Upper lobe of left lung (tissue), 6 donors: ENCODE measurements around the gene CENPV. TPM values are rescaled to one million over a fixed set of nuclear protein-coding genes. Genes with fewer than 3 reads are reported as not detected.

Source experiments
- ATAC-seq, 2 donors: fragments of 200-7000 bp; cut with Tn5 transposase; one replicate each; pipeline ENCODE4 v1.9.1; 2022; ENCODE audit warnings: mild to moderate bottlenecking in 2 of 2, moderate library complexity in 2 of 2; ENCODE audit not compliant: low FRiP score in 2 of 2
- DNase-seq, 2 donors: peaks; one replicate each; pipeline ENCODE4 v3.0.0-alpha.2; 2019 to 2020
- H3K27ac ChIP-seq, 4 donors: fragments of 200-600 bp; sonication (generic); one replicate each; pipeline ENCODE4 v1.5.1; 2016 to 2019
- H3K27me3 ChIP-seq, 4 donors: fragments of 200-600 bp; sonication (generic); one replicate each; pipeline ENCODE4 v1.5.1; 2017 to 2019
- H3K36me3 ChIP-seq, 4 donors: fragments of 200-600 bp; sonication (generic); one replicate each; pipeline ENCODE4 v1.5.1; 2016 to 2019
- H3K4me1 ChIP-seq, 4 donors: fragments of 200-600 bp; sonication (generic); one replicate each; pipeline ENCODE4 v1.5.1; 2018 to 2019
- H3K4me3 ChIP-seq, 4 donors: fragments of 200-600 bp; sonication (generic); one replicate each; pipeline ENCODE4 v1.5.1; 2017 to 2019; ENCODE audit warnings: mild to moderate bottlenecking in 2 of 4, moderate library complexity in 1 of 4
- H3K9me3 ChIP-seq, 4 donors: fragments of 200-600 bp; sonication (generic); one replicate each; pipeline ENCODE4 v1.5.1; 2018 to 2019
- EP300 ChIP-seq, 4 donors: sonication (generic); formaldehyde crosslinking; IDR thresholded peaks; one replicate each; pipeline ENCODE4 v1.5.1; 2017; ENCODE audit warnings: antibody characterized with exemption in 4 of 4, control low read depth in 2 of 4
- POLR2A ChIP-seq, 4 donors: fragments of 450-650 bp; IDR thresholded peaks; one replicate each; pipeline ENCODE4 v1.5.1; 2016 to 2017; ENCODE audit warnings: antibody characterized with exemption in 4 of 4, mild to moderate bottlenecking in 2 of 4
- POLR2AphosphoS5 ChIP-seq, 2 donors: sonication (generic); formaldehyde crosslinking; IDR thresholded peaks; one replicate each; pipeline ENCODE4 v1.5.1; 2017; ENCODE audit warnings: antibody characterized with exemption in 2 of 2
- WGBS, 2 donors: methylation state at CpG; one replicate each; pipeline ENCODE4 v1.1.5; 2017 to 2018; 5-methylcytosine and 5-hydroxymethylcytosine counted together
- total RNA-seq, 6 donors: library from RNA; depleted of rRNA in 4 of 6; stranded (reverse); fragments of >200 nt in 4 of 6; gene quantifications; one replicate each; pipeline versions ENCODE4 v1.1.0 to v1.2.1, GENCODE V29; 2016 to 2021
- TF ChIP-seq, protein P1 (sequence below), 6 experiments: fragments of 450-650 bp in 4 of 6; fragments of 200-600 bp in 2 of 6; sonication (generic) in 2 of 6; IDR thresholded peaks; one replicate each; pipeline ENCODE4 v1.5.1; 2016 to 2019; ENCODE audit warnings: antibody characterized with exemption in 6 of 6
- donor health status: DM: no; HTN: no; CAD: no; lungs with moderate emphysema.
- donor health status: DM: no; HTN: yes; CAD: no; lungs with severe emphysema.

The CENPV gene
- total RNA-seq, 6 donors from 2014 or later, result 3.4 to 30.4 (median 11.1) TPM

- H3K27me3 ChIP-seq, result no peaks in the 10 kb centered on the region
- peaks cover 11 to 18% (median 18%) of the 10 kb centered on the region in 4 donors for H3K4me1 ChIP-seq
- no peaks in the 10 kb centered on the region for H3K9me3 ChIP-seq
- ATAC-seq (peak; percentile 77 to 80), DNase-seq (peak in 1 of 2 donors; percentile 55)
- H3K27ac ChIP-seq, result peak overlapping the region; percentile 16 to 71 (median 28)
- H3K36me3 ChIP-seq, result no peaks in the 10 kb centered on the region
- WGBS, 2 donors, result 74 to 75% methylated on average over 16 of the region's 16 CpGs
- TF ChIP-seq EP300 (IDR thresholded peaks at IDR 0.05) (peak in 2 of 4 donors; percentile 45 to 78), POLR2AphosphoS5 (IDR thresholded peaks at IDR 0.05) (peak; percentile 51 to 70), POLR2A (IDR thresholded peaks at IDR 0.05) (peak in 1 of 4 donors; percentile 16)
- TF ChIP-seq, protein P1, sequence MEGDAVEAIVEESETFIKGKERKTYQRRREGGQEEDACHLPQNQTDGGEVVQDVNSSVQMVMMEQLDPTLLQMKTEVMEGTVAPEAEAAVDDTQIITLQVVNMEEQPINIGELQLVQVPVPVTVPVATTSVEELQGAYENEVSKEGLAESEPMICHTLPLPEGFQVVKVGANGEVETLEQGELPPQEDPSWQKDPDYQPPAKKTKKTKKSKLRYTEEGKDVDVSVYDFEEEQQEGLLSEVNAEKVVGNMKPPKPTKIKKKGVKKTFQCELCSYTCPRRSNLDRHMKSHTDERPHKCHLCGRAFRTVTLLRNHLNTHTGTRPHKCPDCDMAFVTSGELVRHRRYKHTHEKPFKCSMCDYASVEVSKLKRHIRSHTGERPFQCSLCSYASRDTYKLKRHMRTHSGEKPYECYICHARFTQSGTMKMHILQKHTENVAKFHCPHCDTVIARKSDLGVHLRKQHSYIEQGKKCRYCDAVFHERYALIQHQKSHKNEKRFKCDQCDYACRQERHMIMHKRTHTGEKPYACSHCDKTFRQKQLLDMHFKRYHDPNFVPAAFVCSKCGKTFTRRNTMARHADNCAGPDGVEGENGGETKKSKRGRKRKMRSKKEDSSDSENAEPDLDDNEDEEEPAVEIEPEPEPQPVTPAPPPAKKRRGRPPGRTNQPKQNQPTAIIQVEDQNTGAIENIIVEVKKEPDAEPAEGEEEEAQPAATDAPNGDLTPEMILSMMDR (IDR thresholded peaks at IDR 0.05), result no peak
- H3K4me3 ChIP-seq, result peak overlapping the region in 2 of 4 donors; percentile 4 to 17
These were observed 21.1 kb upstream of the CENPV start for GRCh38 chr17:16374146-16374938.

- TF ChIP-seq POLR2A (IDR thresholded peaks at IDR 0.05) (no peak), EP300 (IDR thresholded peaks at IDR 0.05) (peak in 2 of 4 donors; percentile 29 to 53), POLR2AphosphoS5 (IDR thresholded peaks at IDR 0.05) (peak in 1 of 2 donors; percentile 57)
- TF ChIP-seq, protein P1 (IDR thresholded peaks at IDR 0.05), result no peak
- Histone ChIP-seq H3K36me3 (no peaks in the 10 kb centered on the region), H3K4me1 (peaks cover 6 to 18% (median 14%) of the 10 kb centered on the region in 4 donors), H3K27ac (peak overlapping the region in 2 of 4 donors; percentile 51 to 68), H3K9me3 (no peaks in the 10 kb centered on the region), H3K27me3 (no peaks in the 10 kb centered on the region), H3K4me3 (no peak overlapping the region)
- ATAC-seq (no peak), DNase-seq (no peak)
- WGBS, 2 donors, result 52 to 63% methylated on average over 5 of the region's 5 CpGs
These were observed 18.5 kb upstream of the CENPV start for GRCh38 chr17:16371742-16372141.

DNA sequence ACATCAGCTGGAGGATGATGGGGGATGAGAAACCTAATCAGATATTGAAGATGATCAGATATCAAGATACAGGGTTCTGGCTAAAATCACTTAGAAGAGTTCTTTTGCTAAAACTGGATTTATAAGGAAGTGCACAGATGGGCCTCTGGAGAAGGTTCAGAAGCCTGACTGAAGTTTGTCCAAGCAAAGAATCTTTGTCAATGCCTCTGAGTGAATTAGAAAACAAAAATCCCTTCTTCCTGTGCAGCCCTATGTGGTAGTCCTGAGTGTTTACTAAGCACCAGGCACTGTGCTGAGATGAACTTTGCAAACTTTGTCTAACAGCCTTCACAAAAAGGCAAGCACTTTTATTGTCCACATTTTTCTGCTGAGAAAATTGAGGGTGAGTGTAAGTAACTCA lies 11.4 kb upstream of the CENPV start:
- Histone ChIP-seq H3K4me3 (no peak overlapping the region), H3K36me3 (no peaks in the 10 kb centered on the region), H3K27ac (peak overlapping the region in 2 of 4 donors; percentile 5 to 44), H3K4me1 (peaks cover 0 to 11% (median 9%) of the 10 kb centered on the region in 4 donors), H3K27me3 (no peaks in the 10 kb centered on the region), H3K9me3 (no peaks in the 10 kb centered on the region)
- no peak for TF ChIP-seq POLR2AphosphoS5 (IDR thresholded peaks at IDR 0.05)
- no peak for TF ChIP-seq POLR2A (IDR thresholded peaks at IDR 0.05)
- TF ChIP-seq, protein P1 (IDR thresholded peaks at IDR 0.05), result no peak
- TF ChIP-seq EP300 (IDR thresholded peaks at IDR 0.05), result no peak
- no peak for DNase-seq
- ATAC-seq, result no peak

DNA sequence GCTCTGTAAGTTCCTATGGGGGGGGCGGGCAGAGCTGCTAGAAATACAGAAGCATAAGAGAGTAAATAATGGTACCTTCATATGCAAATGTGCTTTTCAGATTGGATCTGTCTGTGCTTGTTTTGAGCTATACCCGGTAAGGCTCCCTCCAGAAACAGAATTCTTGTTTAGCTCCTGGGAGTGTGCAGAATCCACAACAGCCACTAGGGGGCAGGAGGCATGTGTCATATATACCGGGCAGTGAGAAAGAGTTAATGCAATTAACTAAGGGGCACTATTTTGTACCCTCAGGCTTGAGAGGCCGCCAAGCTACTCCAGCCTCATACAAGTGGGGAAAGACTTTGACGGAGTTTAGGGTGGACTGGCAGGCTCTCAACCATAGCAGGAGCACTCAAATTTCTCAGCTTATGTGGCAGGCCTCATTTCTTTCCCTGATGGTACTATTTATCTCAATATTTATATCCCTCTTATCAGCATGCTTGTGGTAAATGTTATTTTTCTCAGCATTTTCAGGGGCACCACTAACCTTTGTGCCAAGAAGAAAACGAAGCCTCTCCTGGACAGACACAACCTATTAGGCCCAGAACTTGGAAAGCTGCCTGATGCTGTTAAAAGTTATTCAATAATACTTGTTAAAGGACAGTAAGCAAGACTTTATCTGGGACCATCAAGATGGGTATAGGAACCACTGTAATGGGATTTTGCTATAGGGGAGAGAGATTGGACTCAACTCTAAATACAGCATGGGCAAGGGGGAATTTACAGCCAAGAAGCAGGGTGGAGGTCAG lies 10.7 kb upstream of the CENPV start:
- ATAC-seq, result peak; percentile 89 to 92
- Histone ChIP-seq H3K27ac (peak overlapping the region in 3 of 4 donors; percentile 0 to 44 (median 5)), H3K36me3 (no peaks in the 10 kb centered on the region), H3K4me1 (peaks cover 0 to 11% (median 9%) of the 10 kb centered on the region in 4 donors), H3K9me3 (no peaks in the 10 kb centered on the region), H3K4me3 (no peak overlapping the region), H3K27me3 (no peaks in the 10 kb centered on the region)
- DNase-seq, result peak in 1 of 2 donors; percentile 81
- TF ChIP-seq, protein P1 (IDR thresholded peaks at IDR 0.05), result peak; percentile 80 to 92 (median 86)
- no peak for TF ChIP-seq EP300 (IDR thresholded peaks at IDR 0.05)
- 12% methylated on average over 6 of the region's 6 CpGs for WGBS, 2 donors
